ENCODE data around the gene RPS29.

DNA sequence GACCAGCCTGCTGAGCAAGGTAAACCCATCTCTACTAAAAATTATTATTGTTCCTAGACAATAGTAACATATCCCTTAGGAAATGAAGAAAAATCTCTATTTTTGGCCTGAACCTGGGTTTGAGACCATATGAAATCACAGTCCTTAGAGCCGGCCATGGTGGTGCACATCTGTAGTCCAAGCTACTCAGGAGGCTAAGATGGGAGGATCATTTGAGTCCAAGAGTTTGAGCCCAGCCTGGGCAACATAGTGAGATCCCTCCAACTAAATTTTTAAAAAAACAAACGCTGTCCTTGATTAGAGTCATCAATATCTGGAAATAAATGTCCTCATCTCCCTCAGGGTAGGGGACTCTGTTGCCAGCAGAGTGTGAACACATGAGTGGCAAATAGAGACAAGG is 34.6 kb downstream of the RPS29 start:
- TF ChIP-seq, protein P1, sequence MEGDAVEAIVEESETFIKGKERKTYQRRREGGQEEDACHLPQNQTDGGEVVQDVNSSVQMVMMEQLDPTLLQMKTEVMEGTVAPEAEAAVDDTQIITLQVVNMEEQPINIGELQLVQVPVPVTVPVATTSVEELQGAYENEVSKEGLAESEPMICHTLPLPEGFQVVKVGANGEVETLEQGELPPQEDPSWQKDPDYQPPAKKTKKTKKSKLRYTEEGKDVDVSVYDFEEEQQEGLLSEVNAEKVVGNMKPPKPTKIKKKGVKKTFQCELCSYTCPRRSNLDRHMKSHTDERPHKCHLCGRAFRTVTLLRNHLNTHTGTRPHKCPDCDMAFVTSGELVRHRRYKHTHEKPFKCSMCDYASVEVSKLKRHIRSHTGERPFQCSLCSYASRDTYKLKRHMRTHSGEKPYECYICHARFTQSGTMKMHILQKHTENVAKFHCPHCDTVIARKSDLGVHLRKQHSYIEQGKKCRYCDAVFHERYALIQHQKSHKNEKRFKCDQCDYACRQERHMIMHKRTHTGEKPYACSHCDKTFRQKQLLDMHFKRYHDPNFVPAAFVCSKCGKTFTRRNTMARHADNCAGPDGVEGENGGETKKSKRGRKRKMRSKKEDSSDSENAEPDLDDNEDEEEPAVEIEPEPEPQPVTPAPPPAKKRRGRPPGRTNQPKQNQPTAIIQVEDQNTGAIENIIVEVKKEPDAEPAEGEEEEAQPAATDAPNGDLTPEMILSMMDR (IDR thresholded peaks at IDR 0.05 in 2 of 3, conservative IDR thresholded peaks at IDR 0.05 in 1 of 3; ENCODE audit: control insufficient read depth in 2 of 3, extremely low read depth in 1 of 3, insufficient read depth in 1 of 3, low read depth in 3 of 3, low read length in 3 of 3) = no peak
- TF ChIP-seq, protein P2, sequence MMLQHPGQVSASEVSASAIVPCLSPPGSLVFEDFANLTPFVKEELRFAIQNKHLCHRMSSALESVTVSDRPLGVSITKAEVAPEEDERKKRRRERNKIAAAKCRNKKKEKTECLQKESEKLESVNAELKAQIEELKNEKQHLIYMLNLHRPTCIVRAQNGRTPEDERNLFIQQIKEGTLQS (IDR thresholded peaks at IDR 0.05; ENCODE audit: borderline replicate concordance, extremely low read depth, low read depth, low read length) = no peak
- TF ChIP-seq SUPT20H (IDR thresholded peaks at IDR 0.05; ENCODE audit: borderline replicate concordance, control insufficient read depth, low read depth, low read length) = no peak
- TF ChIP-seq EP300 (IDR thresholded peaks at IDR 0.05; ENCODE audit: borderline replicate concordance in 1 of 2, control insufficient read depth in 1 of 2, low read depth in 2 of 2, low read length in 2 of 2) = no peak
- no peak for TF ChIP-seq ESRRA (IDR thresholded peaks at IDR 0.05; ENCODE audit: low read length)
- no peak for TF ChIP-seq POLR2AphosphoS5 (IDR thresholded peaks at IDR 0.05; ENCODE audit: low read length)
- TF ChIP-seq JUNB (IDR thresholded peaks at IDR 0.05) = no peak
- TF ChIP-seq, protein P3, sequence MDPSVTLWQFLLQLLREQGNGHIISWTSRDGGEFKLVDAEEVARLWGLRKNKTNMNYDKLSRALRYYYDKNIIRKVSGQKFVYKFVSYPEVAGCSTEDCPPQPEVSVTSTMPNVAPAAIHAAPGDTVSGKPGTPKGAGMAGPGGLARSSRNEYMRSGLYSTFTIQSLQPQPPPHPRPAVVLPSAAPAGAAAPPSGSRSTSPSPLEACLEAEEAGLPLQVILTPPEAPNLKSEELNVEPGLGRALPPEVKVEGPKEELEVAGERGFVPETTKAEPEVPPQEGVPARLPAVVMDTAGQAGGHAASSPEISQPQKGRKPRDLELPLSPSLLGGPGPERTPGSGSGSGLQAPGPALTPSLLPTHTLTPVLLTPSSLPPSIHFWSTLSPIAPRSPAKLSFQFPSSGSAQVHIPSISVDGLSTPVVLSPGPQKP (IDR thresholded peaks at IDR 0.05; ENCODE audit: low read depth, low read length) = no peak
- no peak for TF ChIP-seq TCF12 (IDR thresholded peaks at IDR 0.05; ENCODE audit: low read depth, low read length)
- TF ChIP-seq POLR2A (IDR thresholded peaks at IDR 0.05; ENCODE audit: low read depth, low read length) = no peak

Data from GM12878 (cell line).